GM12892 (cell line): ENCODE measurements around the gene C6orf132.

Source experiments
- DNase-seq: peaks from one replicate; pipeline ENCODE4 v3.0.0; 2011; ENCODE audit not compliant: insufficient read length
- FAIRE-seq: peaks from 2 replicates; lab custom pipeline; 2011; peaks lifted over from hg19 to GRCh38; lab: Jason Lieb, UNC
- POLR2A ChIP-seq: IDR thresholded peaks from 2 replicates; pipeline ENCODE4 v1.6.1; 2011; ENCODE audit warnings: low read depth, low read length, control low read depth
- POLR2AphosphoS5 ChIP-seq: IDR thresholded peaks from 2 replicates; pipeline ENCODE4 v1.6.1; 2011; ENCODE audit warnings: low read depth, low read length, control low read depth
- TAF1 ChIP-seq: IDR thresholded peaks from 2 replicates; pipeline ENCODE4 v1.6.1; 2011; ENCODE audit warnings: low read depth, mild to moderate bottlenecking, control low read depth, low read length, borderline replicate concordance

The C6orf132 gene

DNA sequence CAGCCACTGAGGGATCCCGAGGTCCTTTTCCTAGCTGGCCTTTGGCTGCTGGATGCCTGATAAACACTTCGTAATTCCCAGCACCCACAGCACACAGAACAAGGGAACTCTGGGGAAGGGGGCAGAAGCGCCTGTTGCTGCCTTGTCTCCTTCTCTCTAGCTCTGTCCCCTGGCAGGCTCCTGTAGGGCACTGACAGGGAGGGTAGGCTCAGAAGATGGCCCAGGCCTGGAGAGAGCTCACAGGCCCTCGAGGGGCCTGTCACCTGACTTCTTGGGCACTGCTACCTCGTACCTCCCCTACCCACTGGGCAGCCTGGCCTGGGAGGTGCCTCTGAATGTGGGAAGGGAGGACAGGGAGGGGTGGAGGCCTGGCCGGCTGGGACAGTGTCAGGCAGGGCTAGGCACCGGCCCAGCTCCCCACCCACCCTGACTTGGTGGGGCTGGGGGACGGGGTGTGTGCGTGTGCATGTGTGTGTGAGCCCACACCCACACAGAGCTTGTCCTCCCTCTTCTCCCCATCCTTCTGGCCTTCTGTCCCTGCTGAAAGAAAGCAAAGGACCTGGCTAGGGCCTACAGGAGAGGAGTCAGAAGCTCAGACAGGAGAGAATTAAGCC, 18.1 kb downstream of the C6orf132 start:
- no peak for DNase-seq
- FAIRE-seq = no peak
- TF ChIP-seq POLR2A = no peak
- TF ChIP-seq TAF1 = no peak
- TF ChIP-seq POLR2AphosphoS5 = no peak

DNA sequence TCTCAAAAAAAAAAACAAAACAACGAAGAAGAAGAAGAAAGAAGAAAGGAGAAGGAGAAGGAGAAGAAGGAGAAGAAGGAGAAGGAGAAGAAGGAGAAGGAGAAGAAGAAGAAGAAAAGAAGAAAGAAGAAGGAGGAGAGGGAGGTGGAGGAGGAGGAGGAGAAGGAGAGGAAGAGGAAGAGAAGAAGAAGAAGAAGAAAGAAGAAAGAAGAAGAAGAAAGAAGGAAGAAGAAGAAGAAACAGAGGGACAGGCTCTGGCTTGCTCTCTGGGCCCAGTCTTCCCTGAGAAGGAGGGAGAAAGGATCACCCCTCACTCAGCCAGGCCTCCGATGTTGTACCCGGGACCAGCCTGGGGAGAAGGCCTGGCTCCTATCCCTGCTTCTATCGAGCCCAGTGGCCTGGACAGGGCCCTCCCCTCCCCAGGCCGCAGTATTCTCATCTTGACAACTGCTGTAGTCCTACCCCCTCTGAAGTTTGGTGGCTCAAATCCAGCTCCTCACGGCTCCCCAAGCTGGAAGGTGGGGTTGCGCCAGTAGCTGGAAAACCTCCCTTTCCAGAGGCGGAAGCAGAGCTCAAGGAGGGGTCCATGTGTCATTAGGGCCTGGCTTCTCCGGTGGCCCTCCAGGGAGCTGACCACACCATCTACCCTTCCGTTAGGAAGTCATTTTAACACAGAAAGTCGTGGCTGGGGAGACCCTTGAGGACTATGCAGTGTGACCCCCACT, 18.9 kb downstream of the C6orf132 start:
- FAIRE-seq (no peak), DNase-seq (no peak)
- TF ChIP-seq POLR2A (no peak), TAF1 (no peak), POLR2AphosphoS5 (no peak)

DNA sequence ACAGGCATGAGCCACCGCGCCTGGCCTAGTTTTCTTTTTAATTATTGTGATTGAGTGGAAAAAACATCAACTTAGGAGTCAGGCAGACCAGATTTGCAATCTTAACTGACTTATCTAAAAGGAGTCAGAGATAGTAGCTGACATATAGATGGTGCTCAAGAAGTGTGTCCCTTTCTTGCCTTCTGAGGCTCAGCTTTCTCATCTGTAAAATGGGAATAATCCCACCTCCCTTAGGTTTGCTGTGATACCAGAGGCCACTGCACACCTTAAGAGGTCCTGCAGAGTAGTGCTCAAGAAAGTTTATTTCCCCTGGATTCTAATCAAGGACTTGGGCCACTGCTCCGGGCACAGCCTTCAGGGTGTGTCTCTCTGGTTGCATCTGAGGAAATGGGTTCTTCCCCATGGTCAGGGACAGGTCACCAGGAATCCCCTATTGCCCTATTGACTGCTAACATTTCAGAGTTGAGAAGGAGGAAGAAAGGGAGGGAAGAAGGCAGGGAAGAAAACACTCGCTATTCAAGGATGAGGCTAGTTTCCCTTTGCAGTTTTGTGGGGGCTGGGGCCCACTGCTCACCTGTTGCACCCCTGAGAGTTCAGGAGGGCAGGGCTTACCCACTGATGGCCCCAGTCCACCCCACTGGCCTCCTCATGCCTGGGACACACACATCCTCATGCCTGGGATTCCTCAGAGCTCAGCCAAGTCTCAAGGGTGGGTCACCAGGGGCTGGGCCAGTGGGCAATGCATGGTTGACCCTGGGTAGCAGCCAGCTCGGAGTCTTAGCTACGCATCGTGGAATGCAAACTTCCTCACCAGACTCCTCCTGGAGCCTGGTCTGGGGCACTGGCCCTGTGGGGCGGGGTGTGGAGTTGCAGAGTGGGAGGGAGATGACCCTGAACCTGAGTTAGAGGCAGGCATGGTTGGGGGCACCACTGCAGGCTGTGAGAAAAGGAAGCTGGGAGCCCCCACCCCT, 21.2 kb downstream of the C6orf132 start:
- no peak for DNase-seq
- TF ChIP-seq POLR2A (no peak), POLR2AphosphoS5 (no peak), TAF1 (no peak)
- FAIRE-seq = no peak

DNA sequence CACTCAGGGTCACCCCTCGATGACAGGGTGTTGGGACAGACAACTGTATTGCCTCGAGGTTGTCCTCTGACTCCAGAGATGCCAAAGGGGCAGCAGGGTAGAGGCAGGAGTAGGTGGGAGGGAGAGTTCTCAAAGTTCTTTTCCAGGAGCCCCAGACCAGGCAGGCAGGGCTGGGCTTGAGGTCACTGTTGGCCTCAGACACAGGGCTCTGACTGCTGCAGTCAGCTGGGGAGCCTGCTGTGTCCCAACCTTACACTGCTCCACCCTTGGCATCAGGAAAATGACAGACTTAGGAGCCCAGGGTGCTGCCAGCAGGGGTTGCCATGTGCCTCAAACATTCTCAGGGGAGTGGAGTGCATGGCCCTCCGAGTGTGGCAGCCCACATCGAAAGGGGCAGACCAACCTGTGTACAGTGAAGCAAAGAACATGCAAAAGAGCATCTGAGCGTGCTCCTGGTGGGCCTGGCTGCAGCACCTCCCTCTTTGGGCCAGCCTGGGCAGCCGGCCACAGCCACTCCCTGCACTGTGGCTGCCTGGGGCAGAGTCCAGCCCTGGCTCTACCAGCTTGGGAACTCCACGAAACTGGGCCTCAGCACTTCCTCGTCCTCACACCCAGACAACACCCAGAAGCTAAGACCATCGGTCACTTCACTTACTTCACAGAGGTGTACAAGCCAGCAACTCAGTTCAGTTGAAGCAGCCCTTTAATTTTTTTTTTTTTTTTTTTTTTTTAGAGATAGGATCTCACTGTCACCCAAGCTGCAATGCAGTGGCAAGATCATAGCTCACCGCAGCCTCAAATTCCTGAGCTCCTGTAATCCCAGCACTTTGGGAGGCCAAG, 24.0 kb downstream of the C6orf132 start:
- no peak for TF ChIP-seq POLR2A
- no peak for TF ChIP-seq POLR2AphosphoS5
- no peak for TF ChIP-seq TAF1
- FAIRE-seq = no peak
- DNase-seq = no peak

DNA sequence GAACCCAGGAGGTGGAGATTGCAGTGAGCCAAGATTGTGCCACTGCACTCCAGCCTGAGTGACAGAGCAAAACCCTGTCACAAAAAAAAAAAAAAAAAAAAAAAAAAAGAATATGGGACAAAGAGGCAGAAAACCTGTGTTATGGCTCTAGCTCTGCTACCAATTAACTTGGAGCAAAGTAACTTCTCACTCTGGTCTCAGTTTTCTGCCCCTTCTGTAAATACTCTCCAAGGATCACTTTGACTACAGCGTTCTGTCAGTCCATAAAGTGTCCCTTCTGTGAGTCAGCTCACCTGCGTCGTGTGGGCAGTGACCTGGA, 24.6 kb downstream of the C6orf132 start:
- no peak for FAIRE-seq
- TF ChIP-seq POLR2AphosphoS5 = no peak
- no peak for DNase-seq

DNA sequence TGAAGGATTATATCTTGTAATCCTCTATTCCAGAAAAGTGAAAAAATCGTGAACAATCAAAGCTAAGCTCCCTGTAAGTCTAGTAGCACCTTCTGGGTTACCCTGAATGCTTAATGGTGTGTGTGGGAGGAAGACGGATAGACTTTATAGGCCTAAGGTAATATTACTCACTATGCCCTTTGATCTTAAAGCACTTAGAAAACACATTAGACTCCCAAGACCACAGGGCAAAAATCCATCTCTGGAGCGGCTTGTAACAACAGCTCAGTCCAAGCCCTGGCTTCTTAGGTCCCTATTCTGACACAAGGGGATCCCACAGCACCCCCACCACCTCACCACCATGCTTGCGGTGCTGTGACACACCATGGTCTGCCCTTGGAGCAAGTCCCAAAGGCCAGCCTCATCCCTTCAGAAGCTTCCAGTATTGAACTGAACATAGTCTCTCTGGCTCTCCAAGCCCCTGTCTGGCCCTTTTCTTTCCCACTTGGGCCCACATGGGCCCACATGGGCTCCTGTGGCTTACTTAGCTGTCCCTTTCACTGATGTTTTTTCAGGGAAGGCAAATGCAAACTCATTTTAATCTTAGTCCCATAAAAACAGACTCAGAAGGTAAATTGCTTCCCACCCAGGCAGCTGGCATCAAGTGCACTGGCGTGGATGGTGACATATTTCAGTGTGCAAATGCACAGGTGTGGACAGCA, 28.3 kb downstream of the C6orf132 start:
- no peak for TF ChIP-seq POLR2A
- TF ChIP-seq POLR2AphosphoS5 = no peak
- no peak for TF ChIP-seq TAF1
- DNase-seq = no peak
- FAIRE-seq = no peak

DNA sequence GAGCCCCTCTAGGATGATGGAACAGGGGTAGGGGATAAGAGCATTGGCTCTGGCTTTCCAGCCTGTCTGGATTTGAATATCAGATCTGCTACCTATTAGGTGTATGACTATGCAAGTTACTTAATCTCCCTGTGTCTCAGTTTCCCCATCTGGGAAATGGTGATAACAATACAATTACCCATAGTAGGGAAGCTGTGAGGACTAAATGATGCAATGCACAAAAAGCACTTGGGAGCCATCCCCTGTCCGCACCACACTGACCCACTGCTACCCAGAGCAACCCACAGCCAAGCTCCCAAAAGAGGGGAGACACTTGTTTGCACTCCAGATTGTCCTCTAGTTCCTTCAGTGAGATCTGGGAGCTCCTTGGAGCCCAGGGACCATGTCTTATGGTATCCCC, 30.1 kb downstream of the C6orf132 start:
- TF ChIP-seq TAF1 (no peak), POLR2AphosphoS5 (no peak), POLR2A (no peak)
- FAIRE-seq = no peak
- no peak for DNase-seq

DNA sequence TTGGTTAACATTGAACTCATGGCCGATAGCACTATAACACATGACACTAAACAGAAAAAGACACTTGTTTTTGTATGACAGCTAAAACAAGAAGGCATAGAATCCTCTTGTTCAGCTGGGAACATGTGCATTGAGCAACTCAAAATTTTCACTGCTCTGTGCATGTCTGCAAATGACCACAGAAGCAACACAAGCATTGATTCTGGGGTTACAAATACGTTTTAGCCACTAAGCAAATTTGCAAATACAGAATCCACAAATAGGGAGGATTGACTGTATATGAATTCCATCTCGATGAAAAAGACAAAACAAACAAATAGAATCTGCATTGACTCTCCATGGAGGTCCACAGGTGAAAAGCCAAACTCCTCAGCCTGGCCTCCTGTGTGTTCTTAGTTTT, 31.7 kb downstream of the C6orf132 start:
- TF ChIP-seq POLR2A (no peak), TAF1 (no peak), POLR2AphosphoS5 (no peak)
- FAIRE-seq = no peak
- no peak for DNase-seq

DNA sequence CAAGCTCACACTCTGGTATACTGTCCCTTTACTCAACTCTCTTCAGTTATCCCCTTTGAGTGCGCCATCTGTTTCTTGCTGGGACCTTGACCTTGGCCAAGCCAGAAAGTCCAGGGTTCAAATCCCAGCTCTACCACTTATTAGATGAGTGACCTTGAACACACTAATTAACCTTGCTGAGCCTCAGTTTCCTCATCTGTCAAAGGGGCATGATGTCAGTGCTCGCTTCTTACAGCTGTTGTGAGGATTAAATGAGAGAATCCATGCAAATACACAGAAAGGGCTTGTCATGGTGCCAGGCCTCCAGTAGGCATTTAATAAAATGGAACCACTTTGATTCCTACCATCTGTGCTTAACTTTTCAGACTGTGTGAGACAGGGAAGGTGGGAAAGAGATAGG, 34.3 kb downstream of the C6orf132 start:
- TF ChIP-seq POLR2AphosphoS5 (no peak), POLR2A (no peak), TAF1 (no peak)

More for the DNA sequence above, 34.3 kb downstream of the C6orf132 start:
- DNase-seq (no peak), FAIRE-seq (no peak)
